Activated naive CD4-positive, alpha-beta T cell (primary cell): ENCODE data around the gene RPE.

ENCODE experiments used
- DNase-seq, 4 experiments: peaks; one replicate each; lab custom pipeline; 2025; lab: John Stamatoyannopoulos, UW

The RPE gene

DNA sequence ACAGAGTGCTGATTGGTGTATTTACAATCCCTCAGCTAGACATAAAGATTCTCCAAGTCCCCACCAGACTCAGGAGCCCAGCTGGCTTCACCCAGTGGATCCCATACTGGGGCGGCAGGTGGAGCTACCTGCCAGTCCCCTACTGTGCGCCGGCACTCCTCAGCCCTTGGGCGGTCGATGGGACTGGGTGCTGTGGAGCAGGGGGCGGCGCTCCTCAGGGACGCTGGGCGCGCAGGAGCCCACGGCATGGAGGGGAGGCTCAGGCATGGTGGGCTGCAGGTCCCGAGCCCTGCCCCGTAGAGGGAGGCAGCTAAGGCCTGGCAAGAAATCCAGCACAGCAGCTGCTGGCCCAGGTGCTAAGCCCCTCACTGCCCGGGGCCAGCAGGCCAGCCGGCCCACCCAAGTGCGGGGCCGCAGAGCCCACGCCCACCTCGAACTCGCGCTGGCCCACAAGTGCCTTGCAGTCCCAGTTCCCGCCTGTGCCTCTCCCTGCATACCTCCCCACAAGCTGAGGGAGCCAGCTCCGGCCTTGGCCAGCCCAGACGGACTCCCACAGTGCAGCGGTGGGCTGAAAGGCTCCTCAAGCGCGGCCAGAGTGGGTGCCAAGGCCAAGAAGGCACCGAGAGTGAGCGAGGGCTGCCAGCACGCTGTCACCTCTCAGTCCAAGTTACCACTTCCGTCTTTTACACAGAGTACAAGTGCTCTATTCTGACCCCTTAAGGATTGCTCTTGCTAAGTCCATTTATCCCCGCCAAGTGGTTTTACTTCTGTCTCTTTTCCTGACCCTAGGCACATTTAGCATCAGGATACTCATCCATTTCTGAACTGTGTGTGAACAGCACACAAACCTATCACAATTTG, 1.7 kb upstream of the RPE start:
- DNase-seq: no peak

DNA sequence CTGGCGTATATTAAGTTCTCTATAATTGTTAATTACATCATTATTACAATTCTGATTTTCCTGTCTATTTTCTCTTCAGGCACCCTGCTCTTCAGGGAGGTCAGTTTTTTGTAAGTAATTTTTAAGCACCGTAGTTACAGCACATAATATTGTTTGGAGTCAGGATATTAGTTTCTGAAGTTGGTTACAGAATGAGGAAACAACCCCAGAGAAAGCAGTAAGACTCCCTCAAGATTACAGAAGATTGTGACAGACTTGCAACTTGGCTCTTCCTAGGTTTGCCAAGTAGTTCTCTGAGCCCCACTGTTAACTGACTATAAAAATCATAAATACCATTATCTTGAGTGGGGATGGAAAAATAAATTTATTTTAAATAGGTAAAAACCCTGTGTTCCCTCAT, 921 bp downstream of the RPE start:
- DNase-seq: no peak

DNA sequence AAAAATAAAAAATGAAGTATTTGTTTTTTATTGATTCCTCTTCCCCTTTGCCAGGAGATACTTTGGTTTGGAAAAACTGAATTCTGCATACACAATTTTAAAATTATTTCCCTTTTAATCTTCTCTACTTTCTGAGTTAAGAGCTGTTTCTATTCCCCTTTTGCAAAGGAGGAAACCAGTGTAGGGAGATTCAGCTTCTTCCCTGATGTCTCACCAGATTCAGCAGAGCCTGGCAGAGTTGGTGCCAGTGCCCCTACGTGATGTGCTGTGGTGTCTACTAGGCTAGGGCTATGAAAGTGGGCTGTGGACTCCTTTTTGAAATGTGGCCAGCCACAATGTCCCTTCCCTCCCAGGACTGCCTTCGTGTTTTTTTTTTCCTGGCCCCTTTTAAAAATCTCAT, 2.4 kb downstream of the RPE start:
- DNase-seq: no peak

DNA sequence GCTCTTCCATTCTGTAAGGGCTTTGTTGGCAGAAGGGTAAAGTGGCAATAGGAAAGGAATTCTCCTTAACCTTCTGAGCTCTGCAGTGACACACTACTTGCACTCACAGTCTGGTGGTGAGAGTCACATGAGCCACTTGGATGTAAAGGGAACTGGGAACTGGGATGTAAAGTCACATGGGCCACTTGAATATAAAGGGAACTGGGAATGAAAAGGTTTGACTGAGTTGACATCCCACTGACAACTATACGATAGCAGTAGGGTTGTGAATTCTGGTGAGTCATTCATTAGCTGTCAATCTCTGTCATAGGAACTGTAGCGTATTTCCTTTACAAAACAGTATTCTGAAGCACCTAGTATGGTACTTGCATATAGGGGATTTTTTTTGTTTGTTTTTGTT, 5.5 kb downstream of the RPE start:
- DNase-seq: no peak

DNA sequence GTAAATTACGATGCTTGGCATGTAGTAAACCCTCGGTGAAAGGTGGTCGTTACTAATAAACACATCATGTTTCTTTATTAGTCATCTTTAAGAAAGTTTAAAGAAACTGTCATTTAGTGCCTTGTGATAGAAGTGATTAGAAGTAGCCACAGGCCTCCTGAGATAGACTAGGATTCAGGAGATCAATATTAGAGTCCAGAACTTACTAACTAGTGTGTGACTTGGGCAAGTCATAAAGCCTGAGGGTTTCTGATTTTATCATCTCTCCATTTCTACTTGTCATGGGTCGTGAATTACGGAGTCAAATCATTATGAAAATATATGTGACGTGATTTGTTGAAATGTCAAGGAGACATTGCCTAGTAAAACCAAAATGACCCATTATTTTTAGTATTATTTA, 6.7 kb downstream of the RPE start:
- no peak for DNase-seq

DNA sequence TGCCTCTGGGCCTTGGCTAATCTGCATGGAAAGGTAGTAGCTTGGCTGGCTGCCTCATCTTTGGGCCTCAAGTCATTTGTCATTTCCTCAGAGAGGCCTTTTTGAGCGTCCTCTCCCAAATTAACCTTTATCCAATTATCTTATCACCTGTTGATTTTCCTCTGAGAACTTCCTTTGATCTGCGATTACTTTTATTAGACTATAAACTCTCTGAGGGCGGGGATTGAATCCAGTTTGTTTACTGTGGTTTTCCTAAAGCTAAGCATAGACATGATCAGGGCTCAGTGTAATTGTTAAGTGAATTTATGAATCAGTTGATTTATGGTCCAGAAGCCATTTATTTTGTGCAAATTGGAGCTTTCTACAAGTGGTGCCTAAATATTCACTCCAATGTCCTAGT, 7.5 kb downstream of the RPE start:
- no peak for DNase-seq

DNA sequence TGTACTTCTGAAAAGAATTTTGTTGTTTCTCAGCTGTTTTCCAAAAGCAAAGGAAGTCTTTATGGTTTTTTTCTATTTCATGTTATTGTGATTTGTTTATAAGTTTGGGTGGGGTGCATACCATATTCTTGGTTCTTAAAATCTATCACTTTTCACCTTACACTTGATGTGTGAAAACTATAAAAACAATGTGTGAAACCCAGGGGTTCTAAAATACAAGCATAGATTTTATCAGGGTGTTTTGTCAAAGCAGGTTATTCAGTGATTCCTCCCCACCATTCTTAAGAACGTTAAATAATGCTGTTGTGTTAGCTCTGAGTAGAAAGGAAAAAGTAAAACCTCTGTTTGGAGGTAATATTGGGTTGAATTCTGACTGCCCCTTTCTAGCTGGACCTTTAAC, 17.7 kb downstream of the RPE start:
- no peak for DNase-seq

DNA sequence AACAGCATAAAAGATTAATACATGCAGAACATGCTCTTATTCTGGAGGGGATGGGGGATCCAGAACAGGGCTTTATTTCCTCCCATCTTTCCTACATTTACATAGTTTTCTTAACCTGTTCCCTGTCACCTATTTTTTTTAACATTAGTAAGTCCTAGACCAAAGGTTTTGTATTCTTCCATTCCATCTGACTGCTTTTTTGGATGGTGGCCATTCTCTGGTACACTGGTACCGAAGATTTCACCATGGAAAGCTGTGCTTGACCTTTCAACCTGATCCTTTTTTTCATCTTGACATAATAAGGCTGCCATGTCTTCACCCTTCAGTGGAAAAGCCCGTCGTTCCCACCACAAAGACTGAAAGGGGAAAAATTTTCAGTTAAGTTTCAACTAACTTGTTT, 20.4 kb downstream of the RPE start:
- DNase-seq: no peak

DNA sequence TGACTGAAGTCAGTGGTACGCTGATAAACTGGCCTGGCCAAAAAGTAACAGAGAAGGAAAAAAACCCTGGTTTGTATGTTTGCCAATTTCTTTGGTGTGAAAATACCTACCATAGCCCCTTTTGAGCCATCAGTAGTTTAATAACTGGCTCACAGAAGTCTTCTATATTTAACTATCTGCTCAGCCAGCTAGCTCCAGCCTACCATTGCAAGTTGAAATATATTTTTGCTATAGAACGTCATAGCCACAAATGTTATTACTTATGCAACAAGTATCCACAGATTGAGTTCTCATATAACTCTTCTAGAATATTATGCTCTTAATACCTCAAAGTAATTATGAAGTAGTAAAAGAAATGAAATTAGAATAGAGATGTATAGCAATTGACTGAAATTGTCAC, 25.2 kb downstream of the RPE start:
- DNase-seq: no peak

DNA sequence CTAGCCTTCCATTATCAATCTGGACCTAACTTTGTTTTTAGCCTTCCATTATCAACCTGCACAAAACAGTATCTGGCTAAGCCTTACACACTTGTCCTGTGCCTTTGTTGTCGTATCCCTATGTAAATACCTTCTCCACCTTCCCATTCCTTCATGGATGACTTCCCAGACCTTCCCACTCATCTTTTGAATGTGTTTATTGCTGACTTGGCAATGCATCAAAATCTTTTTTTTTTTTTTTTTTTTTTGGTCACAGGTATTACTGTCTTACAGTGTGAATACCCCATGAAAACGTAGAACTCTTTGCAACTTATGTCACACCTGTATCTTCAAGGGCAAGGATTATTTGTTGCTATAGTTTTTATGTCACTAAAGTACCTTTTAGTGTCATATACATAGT, 25.7 kb downstream of the RPE start:
- DNase-seq: no peak

DNA sequence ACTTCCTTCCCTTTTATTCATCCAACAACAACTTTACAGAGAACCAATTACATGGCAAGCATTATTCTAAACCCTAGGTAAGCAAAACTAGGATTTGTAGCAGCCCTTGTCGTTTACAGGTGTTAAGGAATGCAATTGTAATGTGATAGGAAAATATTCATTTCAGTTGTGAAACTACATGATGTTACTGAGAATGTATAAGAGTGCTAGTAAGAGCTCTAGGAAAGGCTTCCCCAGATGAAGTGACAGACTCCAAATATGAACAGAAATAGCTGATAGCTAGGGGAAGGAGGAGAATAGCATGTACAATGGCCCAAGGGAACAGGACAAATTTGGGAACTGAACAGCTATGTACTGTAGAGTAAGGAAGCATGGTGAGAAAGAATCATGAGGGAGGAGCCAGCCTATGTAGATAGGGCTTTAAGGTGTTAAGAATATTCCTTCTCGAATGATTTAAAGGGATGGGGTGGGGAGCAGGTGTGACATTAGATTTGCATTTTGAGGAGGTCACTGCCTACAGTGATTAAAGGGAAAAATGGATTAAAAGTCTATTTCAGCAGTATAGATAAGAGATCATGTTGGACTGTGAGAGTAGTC, 31.7 kb downstream of the RPE start:
- DNase-seq: no peak

DNA sequence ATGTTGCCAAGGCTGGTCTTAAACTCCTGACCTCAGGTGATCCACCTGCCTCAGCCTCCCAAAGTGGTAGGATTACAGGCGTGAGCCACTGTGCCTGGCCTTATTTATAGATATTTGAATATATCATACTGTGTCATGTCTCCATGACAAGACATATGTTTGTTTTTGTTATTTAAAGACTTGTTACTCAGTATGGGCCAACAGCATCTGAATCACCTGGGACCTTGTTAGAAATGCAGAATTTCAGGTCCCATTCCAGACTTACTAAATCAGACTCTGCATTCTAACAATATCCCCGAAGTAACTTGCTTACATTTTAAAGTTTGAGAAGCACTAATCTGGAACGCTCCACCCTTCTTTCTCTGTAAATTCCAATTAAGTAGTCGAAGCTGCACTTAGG, 33.2 kb downstream of the RPE start:
- DNase-seq: no peak

DNA sequence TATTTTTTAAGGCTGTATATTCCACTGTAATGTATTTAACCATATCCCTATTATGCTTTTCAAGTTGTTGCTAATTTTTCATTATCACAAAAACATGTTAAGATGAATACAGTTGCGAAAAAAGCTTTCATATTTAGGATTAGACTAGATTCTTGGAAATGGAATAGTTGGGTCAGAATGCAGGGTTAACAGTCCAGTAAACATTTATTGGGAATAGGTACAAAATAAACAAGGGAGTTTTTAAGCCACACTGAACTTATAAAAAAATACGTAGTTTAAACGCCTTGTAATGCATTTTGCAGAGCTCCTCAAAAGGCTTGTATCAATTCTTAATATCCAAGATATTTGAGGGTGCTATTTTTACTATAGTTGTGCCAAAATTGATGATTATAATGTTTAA, 35.6 kb downstream of the RPE start:
- no peak for DNase-seq

DNA sequence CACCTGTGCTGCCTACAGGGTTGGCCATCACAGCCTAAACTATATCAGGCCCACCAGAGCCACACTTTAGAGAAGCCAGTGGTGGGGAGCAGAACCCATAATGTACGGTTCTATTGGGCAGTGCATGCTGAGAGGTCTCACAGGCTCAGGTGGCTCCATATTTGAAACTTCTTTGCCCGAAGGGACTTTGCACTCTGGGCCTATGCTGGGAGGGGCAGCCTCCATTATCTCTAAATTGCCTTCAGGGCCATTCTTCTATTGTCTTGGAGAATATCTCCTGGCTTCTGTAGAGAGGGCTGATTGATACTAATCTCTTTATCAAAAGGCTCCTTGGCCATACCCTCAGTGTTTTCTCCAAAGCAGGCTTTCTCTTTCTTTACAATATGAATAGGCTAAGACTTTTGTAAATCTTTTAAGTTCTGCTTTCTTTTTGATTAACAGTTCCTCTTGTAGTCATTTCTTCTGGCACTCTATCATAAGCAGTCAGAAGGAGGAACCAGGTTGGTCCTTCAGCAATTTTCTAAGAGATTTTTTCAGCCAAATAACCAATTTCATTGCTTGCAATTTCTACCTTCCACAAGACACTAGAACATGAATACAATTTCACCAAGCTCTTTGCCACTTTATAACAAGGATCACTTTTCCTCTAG, 44.5 kb downstream of the RPE start:
- DNase-seq: no peak

DNA sequence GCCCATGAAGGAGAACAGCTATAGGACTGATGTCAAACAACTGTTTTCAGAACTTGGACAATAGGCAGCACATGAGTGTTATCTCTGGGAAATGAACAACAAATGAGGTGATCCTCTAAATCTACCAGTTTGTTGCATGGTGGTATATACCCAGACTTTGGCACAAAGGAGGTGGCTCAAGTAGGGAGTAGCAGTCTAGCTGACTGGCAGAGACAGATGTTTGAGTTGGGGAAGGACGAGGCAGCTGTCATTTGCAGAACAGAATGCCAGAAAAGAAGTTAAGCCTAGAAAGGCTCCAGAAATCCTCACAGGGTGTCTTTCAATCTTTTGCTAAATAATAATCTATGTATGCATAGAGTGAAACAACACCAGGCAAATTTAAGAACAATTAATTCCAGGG, 47.4 kb downstream of the RPE start:
- DNase-seq: no peak

DNA sequence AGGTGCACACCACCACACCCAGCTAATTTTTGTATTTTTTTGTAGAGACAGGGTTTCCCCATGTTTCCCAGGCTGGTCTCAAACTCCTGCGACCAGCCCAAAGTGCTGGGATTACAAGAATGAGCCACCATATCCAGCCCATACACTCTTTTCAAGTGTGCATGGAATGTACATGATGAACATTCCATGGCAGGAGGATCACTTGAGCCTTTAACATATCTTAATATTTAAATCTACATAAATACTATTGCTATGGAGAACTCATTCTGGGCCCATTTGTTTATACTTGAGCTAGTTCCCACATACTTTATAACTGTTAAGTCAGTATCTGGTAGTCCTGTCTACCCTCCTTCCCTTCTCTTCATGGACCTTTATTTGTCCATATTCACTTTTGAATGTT, 48.4 kb downstream of the RPE start:
- no peak for DNase-seq

DNA sequence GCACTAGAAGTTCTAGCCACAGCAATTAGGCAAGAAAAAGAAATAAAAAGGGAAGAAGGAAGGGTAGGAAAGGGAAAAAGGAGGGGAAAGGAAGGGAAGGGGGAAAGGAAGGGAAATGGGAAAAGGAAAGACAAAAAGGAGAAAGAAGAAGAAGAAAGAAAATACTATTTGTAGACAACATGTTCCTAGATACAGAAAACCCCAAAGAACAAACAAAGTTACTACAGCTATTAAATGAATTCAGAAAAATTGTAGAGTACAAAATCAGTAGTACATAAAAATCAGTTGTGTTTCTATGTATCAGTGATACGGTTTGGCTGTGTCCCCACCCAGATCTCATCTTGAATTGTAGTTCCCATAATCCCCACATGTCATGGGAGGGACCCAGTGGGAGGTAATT, 52.3 kb downstream of the RPE start:
- DNase-seq: no peak

DNA sequence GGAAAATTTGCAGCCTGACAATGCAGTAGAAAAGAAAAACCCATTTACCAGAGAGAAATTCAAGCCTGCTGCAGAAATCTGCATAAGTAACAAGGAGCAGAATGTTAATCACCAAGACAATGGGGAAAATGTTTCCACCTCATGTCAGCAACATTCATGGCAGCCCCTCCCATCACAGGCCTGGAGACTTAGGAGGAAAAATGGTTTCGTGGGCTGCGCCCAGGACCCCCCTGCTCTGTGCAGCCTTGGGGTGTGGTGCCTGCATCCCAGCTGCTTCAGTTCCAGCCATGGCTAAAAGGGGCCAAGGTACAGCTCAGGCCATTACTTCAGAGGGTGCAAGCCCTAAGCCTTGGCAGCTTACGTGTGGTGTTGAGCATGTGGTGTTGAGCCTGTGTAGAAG, 53.4 kb downstream of the RPE start:
- DNase-seq: no peak

DNA sequence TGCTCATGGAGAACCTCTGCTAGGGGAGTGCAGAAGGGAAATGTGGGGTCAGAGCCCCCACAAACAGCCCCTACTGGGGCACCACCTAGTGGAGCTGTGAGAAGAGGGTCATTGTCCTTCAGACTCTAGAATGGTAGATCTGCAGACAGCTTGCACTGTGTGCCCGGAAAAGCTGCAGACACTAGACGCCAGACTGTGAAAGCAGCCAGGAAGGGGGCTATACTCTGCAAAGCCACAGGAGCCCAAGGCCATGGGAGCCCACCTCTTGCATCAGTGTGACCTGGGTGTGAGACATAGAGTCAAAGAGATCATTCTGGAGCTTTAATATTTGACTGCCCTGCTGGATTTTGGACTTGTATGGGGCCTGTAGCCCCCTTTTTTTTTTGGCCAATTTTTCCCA, 60.9 kb downstream of the RPE start:
- no peak for DNase-seq
